PC-9 (cell line): ENCODE results near the gene ITIH4. TPM values are rescaled to one million over a fixed set of nuclear protein-coding genes. Genes with fewer than 3 reads are reported as not detected.

ENCODE experiments used
- Bru-seq: library from RNA; stranded (reverse); fragments of 400-500 nt; gene quantifications from one replicate; lab custom pipeline; 2021; lab: Mats Ljungman, UMichigan
- BruChase-seq, 2 experiments: library from RNA; stranded (reverse); fragments of 400-500 nt; gene quantifications; one replicate each; lab custom pipeline; 2021; lab: Mats Ljungman, UMichigan
- BruUV-seq: library from RNA; stranded (reverse); fragments of 400-500 nt; replicated peaks from 2 replicates; lab custom pipeline; 2021; lab: Mats Ljungman, UMichigan
- CTCF ChIA-PET: fragments of 300-600 bp; sonication (Branson Sonifier 250); formaldehyde crosslinking; loops from one replicate; lab custom pipeline; 2022; ENCODE audit warnings: antibody characterized with exemption; lab: Charles Lee
- POLR2A ChIA-PET: fragments of 300-600 bp; sonication (Branson Sonifier 250); formaldehyde crosslinking; loops from one replicate; lab custom pipeline; 2022; ENCODE audit warnings: antibody characterized with exemption; ENCODE audit not compliant: unreplicated experiment; lab: Charles Lee
- DNase-seq, 2 experiments: peaks; one replicate each; pipeline versions ENCODE4 v3.0.0 to v3.0.0-alpha.2; 2015 to 2022; ENCODE audit warnings: mixed read lengths in 1 of 2
- H2AFZ ChIP-seq: fragments of 200-600 bp; sonication (generic); 2 replicates; pipeline ENCODE4 v1.8.1; 2017; ENCODE audit warnings: antibody characterized with exemption
- H3F3A ChIP-seq: fragments of 200-600 bp; sonication (generic); 2 replicates; pipeline ENCODE4 v1.8.1; 2017; ENCODE audit warnings: antibody characterized with exemption, mild to moderate bottlenecking, low read depth; ENCODE audit not compliant: insufficient read depth
- H3K27ac ChIP-seq: fragments of 200-600 bp; sonication (generic); 2 replicates; pipeline ENCODE4 v1.6.1; 2016; ENCODE audit warnings: mixed run types
- H3K27me3 ChIP-seq: fragments of 200-600 bp; sonication (generic); 2 replicates; pipeline ENCODE4 v1.6.1; 2016; ENCODE audit warnings: low read depth, mixed run types; ENCODE audit not compliant: insufficient read depth
- H3K36me3 ChIP-seq: fragments of 200-600 bp; sonication (generic); 2 replicates; pipeline ENCODE4 v1.6.1; 2016; ENCODE audit warnings: low read depth, mixed run types
- H3K4me1 ChIP-seq: fragments of 200-600 bp; sonication (generic); replicated peaks from 2 replicates; pipeline ENCODE4 v1.6.1; 2016; ENCODE audit warnings: mixed run types; ENCODE audit not compliant: insufficient read depth
- H3K4me2 ChIP-seq: fragments of 200-600 bp; sonication (generic); 2 replicates; pipeline ENCODE4 v1.6.1; 2017; ENCODE audit warnings: mixed run types
- H3K4me3 ChIP-seq: fragments of 200-600 bp; sonication (generic); 2 replicates; pipeline ENCODE4 v1.6.1; 2016; ENCODE audit warnings: mixed run types
- H3K79me2 ChIP-seq: fragments of 200-600 bp; sonication (generic); 2 replicates; pipeline ENCODE4 v1.6.1; 2017; ENCODE audit warnings: low read depth, mixed run types
- H3K9me2 ChIP-seq: fragments of 200-600 bp; sonication (generic); 2 replicates; pipeline ENCODE4 v1.8.1; 2017; ENCODE audit warnings: mild to moderate bottlenecking; ENCODE audit not compliant: insufficient read depth
- H3K9me3 ChIP-seq: fragments of 200-600 bp; sonication (generic); 2 replicates; pipeline ENCODE4 v1.8.1; 2016; ENCODE audit warnings: low read depth; ENCODE audit not compliant: insufficient read depth
- H4K20me1 ChIP-seq: fragments of 200-600 bp; sonication (generic); 2 replicates; pipeline ENCODE4 v1.8.1; 2017; ENCODE audit not compliant: insufficient read depth
- EZH2 ChIP-seq: fragments of 200-600 bp; sonication (generic); IDR thresholded peaks from 2 replicates; pipeline ENCODE4 v1.8.0; 2017; ENCODE audit warnings: antibody characterized with exemption, low read depth
- intact Hi-C: fragments of 100-400 bp; cut with micrococcal nuclease; formaldehyde crosslinking; loops from one replicate; pipeline ENCODE4 v1.10.0; 2022; ENCODE audit not compliant: unreplicated experiment
- long read RNA-seq: library from polyadenylated mRNA; stranded (forward); transcript quantifications from one replicate; pipeline ENCODE4 v2.0.0, GENCODE V29; 2022
- total RNA-seq: library from RNA; stranded (reverse); gene quantifications from 2 replicates; pipeline ENCODE4 v1.2.3, GENCODE V29; 2021
- TF ChIP-seq, protein P1 (sequence below): fragments of 200-600 bp; sonication (generic); conservative IDR thresholded peaks from 2 replicates; pipeline ENCODE4 v1.6.1; 2017; ENCODE audit warnings: mixed run types, antibody characterized with exemption, mild to moderate bottlenecking, moderate library complexity

The ITIH4 gene
- total RNA-seq, result 2.5 and 3.2 TPM in 2 replicates
- Bru-seq, nascent RNA, result percentile 27 among the genes with signal in this experiment
- BruChase-seq, experiment 1, labeled RNA remaining after a 2-hour chase, result not detected
- percentile 46 among the genes with signal in this experiment for BruChase-seq, experiment 2, labeled RNA remaining after a 6-hour chase
- long read RNA-seq, result 0 reads

DNA sequence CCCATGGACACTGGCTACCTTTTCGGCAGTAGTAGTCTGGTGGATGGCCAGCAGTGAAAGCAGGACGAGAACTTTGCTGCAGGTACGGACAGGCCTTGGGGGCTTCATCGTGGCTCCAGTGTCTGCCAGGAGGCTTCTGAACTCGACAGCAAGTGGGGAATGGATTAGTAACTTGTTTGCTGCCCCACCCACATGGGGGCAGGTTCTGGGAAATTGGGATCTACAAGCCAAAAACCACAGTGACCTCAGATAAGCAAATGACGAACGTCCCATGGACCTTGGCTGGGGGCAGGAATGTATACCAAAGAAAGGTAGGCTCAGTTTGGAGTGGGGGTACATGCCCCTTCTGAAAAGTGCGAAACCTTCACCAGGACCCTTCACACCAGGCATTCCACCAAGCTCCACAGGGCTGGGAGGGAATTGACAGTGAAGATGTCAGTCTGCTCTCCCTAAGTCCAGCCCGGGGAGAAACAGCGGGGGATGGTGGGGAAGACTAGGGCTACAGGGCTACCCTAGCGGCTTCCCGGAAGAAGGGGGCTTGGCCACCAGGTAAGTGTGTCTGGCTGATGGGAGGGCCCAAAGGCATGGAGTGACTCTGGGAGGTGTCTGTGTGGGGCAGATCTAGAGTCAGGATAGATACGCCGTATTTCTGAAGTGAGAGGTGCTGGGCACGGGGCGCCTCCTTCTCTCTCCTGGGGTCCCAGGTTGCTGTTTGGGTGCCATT is at the start of gene ITIH4:
TSS of gene ITIH4 (minus strand) at position 138 of the 724 bp plus-strand sequence. CDS start at position 108, 30 bp downstream.
- no peaks in the 10 kb centered on the region for H3K27me3 ChIP-seq
- H3K4me1 ChIP-seq, result peaks cover 11% of the 10 kb centered on the region
- H3K9me2 ChIP-seq, result no peaks in the 10 kb centered on the region
- no peak within 1 kb of the TSS for H3K27ac ChIP-seq
- H4K20me1 ChIP-seq, result peaks cover 4% of the 10 kb centered on the region; the same call in 1 of the 2 replicates
- no peaks in the 10 kb centered on the region for H3K79me2 ChIP-seq
- peak within 1 kb of the TSS; percentile 61 for H3K4me2 ChIP-seq
- POLR2A ChIA-PET, result no interaction called here
- no peaks in the 10 kb centered on the region for H3K36me3 ChIP-seq
- peaks cover 3% of the 10 kb centered on the region; the same call in 1 of the 2 replicates for H3F3A ChIP-seq
- BruUV-seq, result no TSS peak
- intact Hi-C loops, result no loop called here
- H2AFZ ChIP-seq, result no peak within 1 kb of the TSS
- H3K4me3 ChIP-seq, result no peak within 1 kb of the TSS
- no peak for DNase-seq
- CTCF ChIA-PET, result no interaction called here
- no peaks in the 10 kb centered on the region for H3K9me3 ChIP-seq
- TF ChIP-seq EZH2, result no peak
- TF ChIP-seq, protein P1, sequence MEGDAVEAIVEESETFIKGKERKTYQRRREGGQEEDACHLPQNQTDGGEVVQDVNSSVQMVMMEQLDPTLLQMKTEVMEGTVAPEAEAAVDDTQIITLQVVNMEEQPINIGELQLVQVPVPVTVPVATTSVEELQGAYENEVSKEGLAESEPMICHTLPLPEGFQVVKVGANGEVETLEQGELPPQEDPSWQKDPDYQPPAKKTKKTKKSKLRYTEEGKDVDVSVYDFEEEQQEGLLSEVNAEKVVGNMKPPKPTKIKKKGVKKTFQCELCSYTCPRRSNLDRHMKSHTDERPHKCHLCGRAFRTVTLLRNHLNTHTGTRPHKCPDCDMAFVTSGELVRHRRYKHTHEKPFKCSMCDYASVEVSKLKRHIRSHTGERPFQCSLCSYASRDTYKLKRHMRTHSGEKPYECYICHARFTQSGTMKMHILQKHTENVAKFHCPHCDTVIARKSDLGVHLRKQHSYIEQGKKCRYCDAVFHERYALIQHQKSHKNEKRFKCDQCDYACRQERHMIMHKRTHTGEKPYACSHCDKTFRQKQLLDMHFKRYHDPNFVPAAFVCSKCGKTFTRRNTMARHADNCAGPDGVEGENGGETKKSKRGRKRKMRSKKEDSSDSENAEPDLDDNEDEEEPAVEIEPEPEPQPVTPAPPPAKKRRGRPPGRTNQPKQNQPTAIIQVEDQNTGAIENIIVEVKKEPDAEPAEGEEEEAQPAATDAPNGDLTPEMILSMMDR, result no peak

DNA sequence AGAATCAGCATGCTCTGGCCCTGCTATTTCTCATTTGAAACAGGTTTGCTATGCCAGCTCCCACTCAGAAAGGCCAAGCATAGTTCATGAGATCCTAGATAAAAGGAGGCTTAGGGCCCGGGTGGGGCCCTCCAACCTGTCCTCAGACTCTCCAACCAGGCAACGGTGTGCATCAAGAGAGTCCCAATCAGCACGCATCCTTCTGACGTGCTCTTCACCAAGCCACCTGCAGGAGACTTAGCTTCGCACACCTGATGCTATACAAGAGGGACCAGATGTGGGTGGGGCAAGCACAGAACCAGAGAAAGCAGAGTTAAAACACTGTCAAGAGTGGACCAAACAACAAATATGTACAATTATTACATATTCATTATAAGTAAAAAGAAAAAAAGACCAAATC is 49.6 kb upstream of the ITIH4 start:
- Histone ChIP-seq H4K20me1 (no peaks in the 10 kb centered on the region), H3K4me2 (no peak overlapping the region), H3K9me3 (no peaks in the 10 kb centered on the region), H3K4me1 (no peaks in the 10 kb centered on the region), H3K9me2 (no peaks in the 10 kb centered on the region), H3K79me2 (no peaks in the 10 kb centered on the region), H3K36me3 (no peaks in the 10 kb centered on the region), H3K4me3 (no peak overlapping the region), H3K27ac (no peak overlapping the region), H3F3A (no peaks in the 10 kb centered on the region), H2AFZ (no peak overlapping the region), H3K27me3 (no peaks in the 10 kb centered on the region)
- DNase-seq, result no peak
- intact Hi-C loops, result no loop called here
- TF ChIP-seq, protein P1, result no peak
- TF ChIP-seq EZH2, result no peak
- POLR2A ChIA-PET, result no interaction called here
- CTCF ChIA-PET, result interaction anchor here (0.6 kb wide), 1 partner anchor 169 kb away, joined by 3 read pairs; no protein-coding TSS in a partner anchor
- no TSS peak for BruUV-seq

DNA sequence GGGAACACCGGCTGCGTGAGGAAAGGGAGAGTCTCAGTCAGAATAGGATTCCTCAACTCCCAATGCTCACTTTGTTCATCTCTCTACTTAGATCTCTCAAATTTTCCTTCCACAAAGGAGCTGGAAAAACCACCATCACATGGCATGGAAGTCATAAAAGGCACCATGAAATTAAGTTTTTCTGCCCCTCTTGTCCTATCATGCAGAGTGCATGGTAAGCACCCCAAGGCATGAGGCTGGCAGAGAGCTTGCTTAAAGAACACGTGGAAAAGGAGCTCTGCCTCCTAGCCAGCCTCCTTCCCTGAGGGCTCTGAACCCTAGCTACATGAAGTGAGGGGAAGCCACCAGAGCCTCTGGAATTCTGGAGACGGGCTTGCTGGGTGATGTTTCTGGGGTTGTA is 49.1 kb upstream of the ITIH4 start:
- no peaks in the 10 kb centered on the region for H3K9me2 ChIP-seq
- CTCF ChIA-PET, result interaction anchor here (0.6 kb wide), 1 partner anchor 170 kb away, joined by 3 read pairs; no protein-coding TSS in a partner anchor
- BruUV-seq, result no TSS peak
- POLR2A ChIA-PET, result no interaction called here
- no peaks in the 10 kb centered on the region for H3K27me3 ChIP-seq
- no peak overlapping the region for H3K4me2 ChIP-seq
- no peaks in the 10 kb centered on the region for H3K4me1 ChIP-seq
- H3K4me3 ChIP-seq, result no peak overlapping the region
- H2AFZ ChIP-seq, result no peak overlapping the region
- DNase-seq, result no peak
- H3K27ac ChIP-seq, result no peak overlapping the region
- H4K20me1 ChIP-seq, result no peaks in the 10 kb centered on the region
- no peaks in the 10 kb centered on the region for H3K79me2 ChIP-seq
- no peaks in the 10 kb centered on the region for H3K36me3 ChIP-seq
- no peaks in the 10 kb centered on the region for H3K9me3 ChIP-seq
- intact Hi-C loops, result no loop called here
- no peaks in the 10 kb centered on the region for H3F3A ChIP-seq
- TF ChIP-seq, protein P1, result no peak
- TF ChIP-seq EZH2, result no peak
